ENCODE data around the gene CASQ1.

The CASQ1 gene

DNA sequence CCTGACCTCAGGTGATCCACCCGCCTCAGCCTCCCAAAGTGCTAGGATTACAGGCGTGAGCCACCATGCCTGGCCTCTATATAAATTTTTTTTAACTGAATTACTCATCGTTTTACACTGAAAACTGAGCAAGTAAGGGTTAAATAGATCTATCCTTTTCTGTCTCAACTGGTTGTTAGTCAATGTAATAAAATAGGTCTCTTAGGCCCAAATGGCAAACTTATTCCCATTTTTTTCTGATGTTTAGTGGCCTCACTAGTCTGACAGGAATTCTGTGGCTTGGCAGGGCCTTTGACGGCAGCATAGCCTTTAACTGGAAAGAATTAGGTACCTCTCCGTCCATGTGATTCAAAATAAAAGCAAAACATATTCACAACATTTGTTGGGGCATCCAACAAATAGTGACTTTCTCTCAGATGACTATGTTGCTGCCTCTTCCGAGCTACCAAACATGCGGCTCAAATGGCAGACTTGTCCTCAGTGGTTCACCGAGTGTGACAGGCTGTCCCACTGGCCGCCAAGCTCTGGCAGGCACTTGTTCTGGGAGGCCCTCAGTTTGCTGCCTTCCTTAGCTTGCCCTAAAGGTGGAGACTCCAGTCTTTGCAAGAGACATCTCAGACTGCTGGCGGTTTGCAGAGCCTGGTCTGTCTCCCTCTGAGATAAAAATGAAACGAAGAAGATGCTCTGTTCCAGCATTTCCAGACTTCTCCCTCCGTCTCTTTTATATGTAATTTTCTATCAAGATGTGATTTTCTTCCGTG is 21.6 kb upstream of the CASQ1 start:
- no peak for DNase-seq (ENCODE audit: low read depth in 2 of 2)

DNA sequence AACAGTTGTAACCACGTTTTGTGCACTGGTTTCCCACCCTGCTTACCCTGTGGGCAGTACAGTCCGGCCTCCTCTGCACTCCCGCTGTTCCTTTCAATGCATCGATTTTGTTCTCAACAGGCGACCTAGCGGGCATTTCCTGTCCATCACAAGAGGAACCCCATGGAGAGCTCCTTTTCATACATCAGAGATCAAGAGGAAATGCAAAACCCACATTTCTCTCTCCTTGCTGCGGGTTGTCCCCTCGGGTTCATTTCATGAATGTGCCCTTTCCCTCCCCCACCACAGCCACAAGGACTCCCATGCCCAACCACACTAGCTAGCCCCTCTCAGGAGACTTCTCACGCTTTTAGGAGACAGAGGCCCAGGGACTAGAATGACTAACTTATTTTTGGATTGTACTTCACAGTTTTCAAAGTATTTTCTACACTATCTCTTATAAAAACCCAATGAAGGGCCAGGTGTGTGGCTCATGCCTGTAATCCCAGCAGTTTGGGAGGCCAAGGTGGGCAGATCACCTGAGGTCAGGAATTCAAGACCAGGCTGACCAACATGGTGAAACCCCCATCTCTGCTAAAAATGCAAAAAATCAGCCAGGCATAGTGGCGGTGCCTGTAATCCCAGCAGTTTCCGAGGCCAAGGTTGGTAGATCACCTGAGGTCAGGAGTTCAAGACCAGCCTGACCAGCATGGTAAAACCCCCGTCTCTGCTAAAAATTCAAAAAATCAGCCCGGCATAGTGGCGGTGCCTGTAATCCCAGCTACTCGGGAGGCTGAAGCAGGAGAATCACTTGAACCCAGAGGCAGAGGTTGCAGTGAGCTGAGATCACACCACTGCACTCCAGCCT is 20.6 kb upstream of the CASQ1 start:
- DNase-seq (ENCODE audit: low read depth in 2 of 2) = peak; percentile 28 to 50

- DNase-seq (ENCODE audit: low read depth in 2 of 2) = no peak
These were observed 19.0 kb upstream of the CASQ1 start for GRCh38 chr1:160171354-160171753.

GRCh38 chr1:160171980-160172379 is 18.4 kb upstream of the CASQ1 start:
- no peak for DNase-seq (ENCODE audit: low read depth in 2 of 2)

DNA sequence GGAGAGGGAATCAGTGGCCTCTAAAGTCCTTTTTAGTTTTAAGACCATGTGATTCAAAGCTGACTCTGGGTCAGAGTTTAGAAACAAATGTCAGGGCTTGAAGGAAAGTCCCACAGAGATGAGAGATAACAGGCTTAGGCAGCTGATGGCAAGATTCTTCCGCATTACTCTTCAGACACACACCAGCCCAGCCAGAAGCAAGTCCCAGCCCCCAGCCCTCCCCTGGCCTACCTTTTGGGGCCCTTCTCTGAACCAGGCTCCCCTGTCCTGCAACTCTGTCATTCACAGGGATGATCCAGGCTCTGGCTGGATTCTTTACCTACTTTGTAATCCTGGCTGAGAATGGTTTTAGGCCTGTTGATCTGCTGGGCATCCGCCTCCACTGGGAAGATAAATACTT is 13.1 kb upstream of the CASQ1 start:
- DNase-seq (ENCODE audit: low read depth in 2 of 2) = no peak

- DNase-seq (ENCODE audit: low read depth in 2 of 2) = no peak
These were observed 12.7 kb upstream of the CASQ1 start for GRCh38 chr1:160177667-160178066.

GRCh38 chr1:160178731-160179130 is 11.6 kb upstream of the CASQ1 start:
- no peak for DNase-seq (ENCODE audit: low read depth in 2 of 2)

GRCh38 chr1:160179336-160179735 is 11.0 kb upstream of the CASQ1 start:
- DNase-seq (ENCODE audit: low read depth in 2 of 2) = no peak

GRCh38 chr1:160186246-160186645 is 4.1 kb upstream of the CASQ1 start:
- no peak for DNase-seq (ENCODE audit: low read depth in 2 of 2)

GRCh38 chr1:160186729-160187128 is 3.6 kb upstream of the CASQ1 start:
- DNase-seq (ENCODE audit: low read depth in 2 of 2) = no peak

DNA sequence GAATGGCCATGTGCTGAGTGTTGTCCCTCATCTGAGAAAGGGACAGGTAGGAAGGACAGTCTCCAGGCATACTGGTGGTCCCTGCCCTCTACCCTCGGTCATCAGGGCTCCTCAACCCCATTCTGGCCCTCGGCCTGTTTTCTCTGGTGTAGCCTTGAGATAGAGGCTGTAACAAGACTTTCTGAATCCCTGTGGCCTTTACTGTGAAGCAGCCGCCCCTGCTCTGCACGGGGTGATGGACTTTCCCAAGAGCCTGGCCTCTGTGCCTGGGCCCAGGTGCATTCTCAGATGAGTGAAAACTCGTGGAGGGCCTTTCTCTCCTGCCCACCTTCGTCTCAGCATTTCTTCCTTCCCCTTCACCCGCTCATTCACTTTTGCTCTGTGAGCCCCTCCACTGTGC is 3.0 kb upstream of the CASQ1 start:
- no peak for DNase-seq (ENCODE audit: low read depth in 2 of 2)

GRCh38 chr1:160188341-160188740 is 2.0 kb upstream of the CASQ1 start:
- no peak for DNase-seq (ENCODE audit: low read depth in 2 of 2)

DNA sequence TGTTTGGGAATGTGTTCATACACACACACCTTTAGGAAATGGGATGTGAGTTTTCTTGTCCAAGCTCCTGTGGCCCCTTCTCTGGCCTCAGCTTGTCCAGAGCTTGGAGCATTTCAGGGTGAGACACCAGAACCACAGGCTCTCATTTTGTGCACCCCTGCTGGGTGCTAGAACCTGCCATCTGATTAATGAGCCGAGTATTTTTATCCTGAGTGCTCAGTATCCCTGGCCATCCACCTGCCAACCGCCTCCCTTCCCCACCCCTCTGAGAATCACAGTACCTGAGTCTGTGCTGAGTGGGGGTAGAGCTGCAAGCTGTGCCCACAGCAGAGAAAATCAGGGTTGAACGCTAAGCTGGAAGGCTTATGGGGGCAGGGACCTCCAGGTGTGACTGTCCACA is 1.4 kb downstream of the CASQ1 start:
- no peak for DNase-seq (ENCODE audit: low read depth in 2 of 2)

- DNase-seq (ENCODE audit: low read depth in 2 of 2) = no peak
These were observed 1.9 kb downstream of the CASQ1 start for GRCh38 chr1:160192234-160192633.

- DNase-seq (ENCODE audit: low read depth in 2 of 2) = peak; percentile 50 to 60
These were observed 2.9 kb downstream of the CASQ1 start for GRCh38 chr1:160193091-160193819.

- DNase-seq (ENCODE audit: low read depth in 2 of 2) = no peak
These were observed 3.7 kb downstream of the CASQ1 start for GRCh38 chr1:160193832-160194736.

- DNase-seq (ENCODE audit: low read depth in 2 of 2) = no peak
These were observed 4.3 kb downstream of the CASQ1 start for GRCh38 chr1:160194737-160195059.

- DNase-seq (ENCODE audit: low read depth in 2 of 2) = no peak
These were observed 5.8 kb downstream of the CASQ1 start for GRCh38 chr1:160196143-160196542.

DNA sequence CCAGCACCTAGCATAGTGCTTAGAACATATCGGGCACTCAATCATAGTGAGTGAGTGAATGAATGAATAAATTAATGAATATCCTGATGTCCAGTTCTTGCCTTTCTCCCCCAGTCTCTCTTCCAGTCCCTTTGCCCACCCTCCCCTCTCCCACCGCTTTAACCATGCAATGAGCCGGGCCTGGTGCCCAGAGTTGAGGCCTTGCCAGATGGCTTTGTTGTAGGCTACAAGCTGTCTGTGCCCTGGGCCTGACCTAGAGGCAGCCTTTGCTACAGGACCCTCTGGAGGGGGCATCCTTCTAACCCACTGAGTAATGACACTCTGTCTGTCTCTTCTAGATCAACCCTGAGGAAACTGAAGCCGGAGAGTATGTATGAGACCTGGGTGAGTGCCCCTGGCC is 6.9 kb downstream of the CASQ1 start:
- no peak for DNase-seq (ENCODE audit: low read depth in 2 of 2)

- no peak for DNase-seq (ENCODE audit: low read depth in 2 of 2)
These were observed 10.4 kb downstream of the CASQ1 start for GRCh38 chr1:160200786-160201185.

DNA sequence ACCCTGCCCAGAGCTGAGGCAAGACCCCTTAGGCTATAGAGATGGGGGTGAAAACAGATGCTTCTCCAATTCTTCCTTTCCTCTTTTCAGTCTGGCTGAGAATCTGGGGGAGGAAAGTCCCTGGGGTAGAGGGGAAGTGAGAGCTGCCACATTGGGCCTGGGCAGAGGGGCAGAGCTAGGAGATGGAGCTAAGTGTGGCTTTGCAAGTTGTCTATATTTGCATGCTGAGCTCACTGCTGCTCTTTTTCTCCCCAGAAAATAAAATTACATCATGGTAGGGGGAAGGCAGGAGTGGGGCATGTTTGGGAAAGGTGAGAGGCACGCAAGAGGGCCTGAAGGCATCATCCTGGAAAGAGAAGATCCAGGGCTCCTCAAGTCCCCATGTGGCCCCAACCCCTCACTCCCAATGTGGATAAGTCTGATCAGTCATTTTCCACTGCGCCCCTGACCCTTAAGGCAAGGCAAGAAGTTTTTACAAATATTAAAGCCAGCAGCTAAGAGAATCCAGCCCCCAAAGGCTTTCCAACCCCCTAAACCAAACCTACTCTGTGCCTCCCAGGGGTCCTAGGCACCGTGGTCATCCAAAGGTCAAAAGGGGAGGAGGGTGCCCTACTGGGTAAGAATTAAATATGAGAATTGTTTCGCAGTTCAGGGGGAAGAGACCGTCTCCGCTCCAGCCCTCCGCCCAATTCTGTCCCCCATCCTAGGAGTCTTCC is 14.3 kb downstream of the CASQ1 start:
- DNase-seq (ENCODE audit: low read depth in 2 of 2) = no peak

Data from stimulated activated CD8-positive, alpha-beta memory T cell treated with anti-CD3 and anti-CD28 coated beads, Interleukin-15, amount 100 ng/mL, for 48 hours (primary cell).